ENCODE data around the gene ANTXR2.

Gene ANTXR2

GRCh38 chr4:80036306-80036705 is 36.7 kb downstream of the ANTXR2 start:
- H3K9me3 Mint-ChIP-seq: no peaks in the 10 kb centered on the region
- DNase-seq (no peak), ATAC-seq (no peak)
- peaks cover 19% of the 10 kb centered on the region for H3K4me1 Mint-ChIP-seq
- no peaks in the 10 kb centered on the region for H3K27me3 Mint-ChIP-seq
- peaks cover 9% of the 10 kb centered on the region for H3K36me3 Mint-ChIP-seq (ENCODE audit: low read depth)
- no peak overlapping the region for H3K27ac Mint-ChIP-seq
- H3K4me3 Mint-ChIP-seq: no peak overlapping the region

- peaks cover 19% of the 10 kb centered on the region for H3K4me1 Mint-ChIP-seq
- H3K27me3 Mint-ChIP-seq: no peaks in the 10 kb centered on the region
- DNase-seq: no peak
- H3K4me3 Mint-ChIP-seq: no peak overlapping the region
- H3K27ac Mint-ChIP-seq: no peak overlapping the region
- no peaks in the 10 kb centered on the region for H3K9me3 Mint-ChIP-seq
- no peak for ATAC-seq
- H3K36me3 Mint-ChIP-seq (ENCODE audit: low read depth): peaks cover 9% of the 10 kb centered on the region
Observed at GRCh38 chr4:80035336-80035735, 37.7 kb downstream of the ANTXR2 start.

- Mint-ChIP-seq H3K27ac (no peak overlapping the region), H3K4me1 (peaks cover 19% of the 10 kb centered on the region), H3K4me3 (no peak overlapping the region), H3K27me3 (no peaks in the 10 kb centered on the region), H3K36me3 (ENCODE audit: low read depth) (peaks cover 3% of the 10 kb centered on the region), H3K9me3 (no peaks in the 10 kb centered on the region)
- DNase-seq (no peak), ATAC-seq (peak; percentile 43)
Observed at GRCh38 chr4:80033581-80033980, 39.4 kb downstream of the ANTXR2 start.

- no peak for ATAC-seq
- no peaks in the 10 kb centered on the region for H3K9me3 Mint-ChIP-seq
- H3K27me3 Mint-ChIP-seq: no peaks in the 10 kb centered on the region
- H3K4me3 Mint-ChIP-seq: no peak overlapping the region
- no peak overlapping the region for H3K27ac Mint-ChIP-seq
- H3K4me1 Mint-ChIP-seq: no peaks in the 10 kb centered on the region
- peaks cover 6% of the 10 kb centered on the region for H3K36me3 Mint-ChIP-seq (ENCODE audit: low read depth)
- DNase-seq: no peak
Observed at GRCh38 chr4:80029364-80029763, 43.7 kb downstream of the ANTXR2 start.

- ATAC-seq (no peak), DNase-seq (no peak)
- H3K4me1 Mint-ChIP-seq: no peaks in the 10 kb centered on the region
- H3K4me3 Mint-ChIP-seq: no peak overlapping the region
- H3K9me3 Mint-ChIP-seq: no peaks in the 10 kb centered on the region
- no peaks in the 10 kb centered on the region for H3K27me3 Mint-ChIP-seq
- peaks cover 11% of the 10 kb centered on the region for H3K36me3 Mint-ChIP-seq (ENCODE audit: low read depth)
- no peak overlapping the region for H3K27ac Mint-ChIP-seq
Observed at GRCh38 chr4:80027611-80028010, 45.4 kb downstream of the ANTXR2 start.

GRCh38 chr4:80026100-80026499 is 46.9 kb downstream of the ANTXR2 start:
- H3K4me1 Mint-ChIP-seq: no peaks in the 10 kb centered on the region
- ATAC-seq (no peak), DNase-seq (no peak)
- no peak overlapping the region for H3K4me3 Mint-ChIP-seq
- peaks cover 14% of the 10 kb centered on the region for H3K36me3 Mint-ChIP-seq (ENCODE audit: low read depth)
- no peak overlapping the region for H3K27ac Mint-ChIP-seq
- no peaks in the 10 kb centered on the region for H3K27me3 Mint-ChIP-seq
- H3K9me3 Mint-ChIP-seq: no peaks in the 10 kb centered on the region

GRCh38 chr4:80024335-80024734 is 48.7 kb downstream of the ANTXR2 start:
- DNase-seq: no peak

GRCh38 chr4:80022282-80022681 is 50.7 kb downstream of the ANTXR2 start:
- no peak overlapping the region for H3K27ac Mint-ChIP-seq
- H3K9me3 Mint-ChIP-seq: no peaks in the 10 kb centered on the region
- no peak overlapping the region for H3K4me3 Mint-ChIP-seq
- DNase-seq (no peak), ATAC-seq (no peak)
- no peaks in the 10 kb centered on the region for H3K4me1 Mint-ChIP-seq
- no peaks in the 10 kb centered on the region for H3K27me3 Mint-ChIP-seq
- peaks cover 16% of the 10 kb centered on the region for H3K36me3 Mint-ChIP-seq (ENCODE audit: low read depth)

More at GRCh38 chr4:80024335-80024734, 48.7 kb downstream of the ANTXR2 start:
- Mint-ChIP-seq H3K27me3 (no peaks in the 10 kb centered on the region), H3K4me1 (no peaks in the 10 kb centered on the region), H3K36me3 (ENCODE audit: low read depth) (peaks cover 14% of the 10 kb centered on the region), H3K4me3 (no peak overlapping the region), H3K27ac (no peak overlapping the region), H3K9me3 (no peaks in the 10 kb centered on the region)
- ATAC-seq: no peak

- H3K27ac Mint-ChIP-seq: no peak overlapping the region
- no peaks in the 10 kb centered on the region for H3K4me1 Mint-ChIP-seq
- no peak overlapping the region for H3K4me3 Mint-ChIP-seq
- H3K27me3 Mint-ChIP-seq: no peaks in the 10 kb centered on the region
- ATAC-seq (peak; percentile 80), DNase-seq (no peak)
- no peaks in the 10 kb centered on the region for H3K9me3 Mint-ChIP-seq
- peaks cover 9% of the 10 kb centered on the region for H3K36me3 Mint-ChIP-seq (ENCODE audit: low read depth)
Observed at GRCh38 chr4:80017125-80017854, 55.7 kb downstream of the ANTXR2 start.

- H3K9me3 Mint-ChIP-seq: no peaks in the 10 kb centered on the region
- no peaks in the 10 kb centered on the region for H3K27me3 Mint-ChIP-seq
- no peak overlapping the region for H3K4me3 Mint-ChIP-seq
- H3K27ac Mint-ChIP-seq: no peak overlapping the region
- ATAC-seq: no peak
- DNase-seq: no peak
- peaks cover 9% of the 10 kb centered on the region for H3K36me3 Mint-ChIP-seq (ENCODE audit: low read depth)
- H3K4me1 Mint-ChIP-seq: no peaks in the 10 kb centered on the region
Observed at GRCh38 chr4:80016506-80016905, 56.5 kb downstream of the ANTXR2 start.

GRCh38 chr4:80015407-80016189 is 57.4 kb downstream of the ANTXR2 start:
- Mint-ChIP-seq H3K27me3 (no peaks in the 10 kb centered on the region), H3K4me3 (no peak overlapping the region), H3K9me3 (no peaks in the 10 kb centered on the region), H3K4me1 (no peaks in the 10 kb centered on the region), H3K36me3 (ENCODE audit: low read depth) (peaks cover 8% of the 10 kb centered on the region), H3K27ac (no peak overlapping the region)
- ATAC-seq: no peak
- no peak for DNase-seq

GRCh38 chr4:80014531-80014930 is 58.5 kb downstream of the ANTXR2 start:
- no peak for DNase-seq
- Mint-ChIP-seq H3K9me3 (no peaks in the 10 kb centered on the region), H3K36me3 (ENCODE audit: low read depth) (peaks cover 9% of the 10 kb centered on the region), H3K27ac (no peak overlapping the region), H3K27me3 (no peaks in the 10 kb centered on the region), H3K4me3 (no peak overlapping the region), H3K4me1 (peaks cover 5% of the 10 kb centered on the region)
- ATAC-seq: no peak

GRCh38 chr4:80012291-80012690 is 60.7 kb downstream of the ANTXR2 start:
- DNase-seq: no peak
- no peak for ATAC-seq
- Mint-ChIP-seq H3K27ac (no peak overlapping the region), H3K36me3 (ENCODE audit: low read depth) (peaks cover 9% of the 10 kb centered on the region), H3K4me3 (no peak overlapping the region), H3K4me1 (peaks cover 19% of the 10 kb centered on the region), H3K9me3 (no peaks in the 10 kb centered on the region), H3K27me3 (no peaks in the 10 kb centered on the region)

- no peak for ATAC-seq
- H3K4me1 Mint-ChIP-seq: peaks cover 25% of the 10 kb centered on the region
- peaks cover 13% of the 10 kb centered on the region for H3K36me3 Mint-ChIP-seq (ENCODE audit: low read depth)
- no peak for DNase-seq
- H3K27me3 Mint-ChIP-seq: no peaks in the 10 kb centered on the region
- no peak overlapping the region for H3K27ac Mint-ChIP-seq
- no peak overlapping the region for H3K4me3 Mint-ChIP-seq
- no peaks in the 10 kb centered on the region for H3K9me3 Mint-ChIP-seq
Observed at GRCh38 chr4:80011636-80012236, 61.3 kb downstream of the ANTXR2 start.

GRCh38 chr4:80010316-80010715 is 62.7 kb downstream of the ANTXR2 start:
- H3K4me3 Mint-ChIP-seq: no peak overlapping the region

More at GRCh38 chr4:80010316-80010715, 62.7 kb downstream of the ANTXR2 start:
- H3K27ac Mint-ChIP-seq: no peak overlapping the region
- no peak for ATAC-seq
- H3K9me3 Mint-ChIP-seq: no peaks in the 10 kb centered on the region
- H3K27me3 Mint-ChIP-seq: no peaks in the 10 kb centered on the region
- no peak for DNase-seq
- peaks cover 38% of the 10 kb centered on the region for H3K4me1 Mint-ChIP-seq
- H3K36me3 Mint-ChIP-seq (ENCODE audit: low read depth): peaks cover 17% of the 10 kb centered on the region
